ENCODE measurements around the gene LCORL. TPM values are rescaled to one million over a fixed set of nuclear protein-coding genes. Genes with fewer than 3 reads are reported as not detected.
A peak's percentile ranks its signal among the peaks of the same experiment; 100 is the strongest.

The LCORL gene
- total RNA-seq, 4 donors from 2014 or later, result 20.6 to 103 (median 64.1) TPM

DNA sequence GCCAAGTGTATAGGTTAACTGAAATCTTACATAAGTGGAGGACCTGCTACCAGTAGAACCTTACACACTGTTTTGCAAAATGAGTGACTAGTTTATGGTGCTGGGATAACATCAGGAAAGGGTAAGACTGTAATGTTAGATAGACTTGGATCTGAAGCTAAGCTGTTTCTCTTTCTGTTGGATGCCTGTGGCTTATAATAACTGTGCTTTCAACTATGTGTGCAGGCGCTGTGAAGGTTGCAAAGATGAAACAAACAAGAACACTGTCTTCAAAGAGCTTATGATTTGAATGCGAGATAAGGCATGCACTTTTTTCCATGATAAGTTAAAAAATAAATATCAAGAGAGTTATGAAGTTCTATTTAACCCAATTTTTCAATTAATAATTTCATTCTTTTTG lies 34.5 kb upstream of the LCORL start:
- Histone ChIP-seq H3K36me3 (no peaks in the 10 kb centered on the region), H3K27ac (no peak overlapping the region), H3K27me3 (no peaks in the 10 kb centered on the region), H3K9me3 (no peaks in the 10 kb centered on the region), H3K4me3 (no peak overlapping the region), H3K4me1 (peaks cover 0 to 11% (median 0%) of the 10 kb centered on the region in 4 donors)
- DNase-seq, result no peak
- TF ChIP-seq, protein P1, sequence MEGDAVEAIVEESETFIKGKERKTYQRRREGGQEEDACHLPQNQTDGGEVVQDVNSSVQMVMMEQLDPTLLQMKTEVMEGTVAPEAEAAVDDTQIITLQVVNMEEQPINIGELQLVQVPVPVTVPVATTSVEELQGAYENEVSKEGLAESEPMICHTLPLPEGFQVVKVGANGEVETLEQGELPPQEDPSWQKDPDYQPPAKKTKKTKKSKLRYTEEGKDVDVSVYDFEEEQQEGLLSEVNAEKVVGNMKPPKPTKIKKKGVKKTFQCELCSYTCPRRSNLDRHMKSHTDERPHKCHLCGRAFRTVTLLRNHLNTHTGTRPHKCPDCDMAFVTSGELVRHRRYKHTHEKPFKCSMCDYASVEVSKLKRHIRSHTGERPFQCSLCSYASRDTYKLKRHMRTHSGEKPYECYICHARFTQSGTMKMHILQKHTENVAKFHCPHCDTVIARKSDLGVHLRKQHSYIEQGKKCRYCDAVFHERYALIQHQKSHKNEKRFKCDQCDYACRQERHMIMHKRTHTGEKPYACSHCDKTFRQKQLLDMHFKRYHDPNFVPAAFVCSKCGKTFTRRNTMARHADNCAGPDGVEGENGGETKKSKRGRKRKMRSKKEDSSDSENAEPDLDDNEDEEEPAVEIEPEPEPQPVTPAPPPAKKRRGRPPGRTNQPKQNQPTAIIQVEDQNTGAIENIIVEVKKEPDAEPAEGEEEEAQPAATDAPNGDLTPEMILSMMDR (IDR thresholded peaks at IDR 0.05), result no peak
- no peak for TF ChIP-seq POLR2A (IDR thresholded peaks at IDR 0.05)

DNA sequence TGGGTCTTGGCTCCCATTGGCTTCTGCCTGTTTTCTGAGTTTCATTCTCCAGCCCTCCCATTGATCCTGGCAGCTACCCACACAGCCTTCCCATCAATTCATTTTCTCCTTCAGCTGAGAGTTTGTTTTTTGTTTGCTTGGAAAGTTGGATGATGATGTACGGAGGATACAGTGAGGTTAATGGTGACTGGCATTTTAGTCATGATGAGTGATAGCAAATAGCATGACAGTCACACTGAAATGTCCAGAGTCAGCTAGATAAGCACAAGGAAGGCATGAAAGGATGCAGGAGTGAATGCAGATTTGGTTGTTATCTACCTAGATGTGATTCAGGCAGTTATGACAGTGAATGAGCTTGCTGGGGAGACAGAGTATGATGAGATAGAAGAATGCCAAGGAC lies 30.6 kb upstream of the LCORL start:
- no peak for TF ChIP-seq POLR2A (IDR thresholded peaks at IDR 0.05)
- TF ChIP-seq, protein P1 (IDR thresholded peaks at IDR 0.05), result no peak
- Histone ChIP-seq H3K36me3 (no peaks in the 10 kb centered on the region), H3K4me3 (no peak overlapping the region), H3K27ac (no peak overlapping the region), H3K9me3 (no peaks in the 10 kb centered on the region), H3K4me1 (peaks cover 0 to under 1% (median 0%) of the 10 kb centered on the region in 4 donors), H3K27me3 (no peaks in the 10 kb centered on the region)
- no peak for DNase-seq

DNA sequence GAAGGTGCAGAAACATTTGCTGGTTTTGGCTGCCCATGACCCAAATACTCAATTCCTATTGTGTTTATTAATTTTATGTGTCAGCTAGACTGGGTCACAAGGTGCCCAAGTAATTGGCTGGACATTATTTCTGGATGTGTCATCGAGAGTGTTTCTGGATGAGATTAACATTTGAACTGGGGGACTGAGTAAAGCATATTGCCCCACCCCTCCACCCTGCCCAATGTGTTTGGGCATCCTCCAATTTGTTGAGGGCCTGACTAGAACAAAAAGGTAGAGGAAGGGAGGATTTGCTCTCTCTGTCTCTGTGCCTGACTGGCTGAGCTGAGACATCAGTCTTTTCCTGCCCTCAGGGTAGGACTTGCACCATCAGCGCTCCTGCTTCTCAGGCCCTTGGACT lies 29.7 kb upstream of the LCORL start:
- no peaks in the 10 kb centered on the region for H3K9me3 ChIP-seq
- H3K4me3 ChIP-seq, result no peak overlapping the region
- no peak for DNase-seq
- H3K36me3 ChIP-seq, result no peaks in the 10 kb centered on the region
- no peak for TF ChIP-seq POLR2A (IDR thresholded peaks at IDR 0.05)
- TF ChIP-seq, protein P1 (IDR thresholded peaks at IDR 0.05), result no peak
- no peaks in the 10 kb centered on the region for H3K27me3 ChIP-seq
- H3K27ac ChIP-seq, result no peak overlapping the region
- H3K4me1 ChIP-seq, result no peaks in the 10 kb centered on the region

DNA sequence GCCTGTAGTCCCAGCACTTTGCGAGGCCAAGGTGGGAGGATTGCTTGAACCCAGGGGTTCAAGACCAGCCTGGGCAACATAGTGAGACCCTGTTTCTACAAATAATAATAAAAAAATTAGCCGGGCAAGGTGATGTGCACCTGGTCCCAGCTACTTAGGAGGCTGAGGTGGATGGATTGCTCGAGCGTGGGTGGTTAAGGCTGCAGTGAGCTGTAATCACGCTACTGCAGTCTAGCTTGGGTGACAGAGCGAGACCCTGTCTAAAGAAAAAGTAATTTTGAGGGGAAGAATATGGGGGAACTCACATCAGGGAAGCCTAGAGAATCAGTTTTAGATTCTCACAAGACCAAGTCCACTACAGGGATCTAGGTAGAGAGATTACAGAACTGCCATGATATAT lies 28.9 kb upstream of the LCORL start:
- Histone ChIP-seq H3K27me3 (no peaks in the 10 kb centered on the region), H3K36me3 (no peaks in the 10 kb centered on the region), H3K9me3 (no peaks in the 10 kb centered on the region), H3K27ac (no peak overlapping the region), H3K4me3 (no peak overlapping the region), H3K4me1 (no peaks in the 10 kb centered on the region)
- TF ChIP-seq POLR2A (IDR thresholded peaks at IDR 0.05), result no peak
- TF ChIP-seq, protein P1 (IDR thresholded peaks at IDR 0.05), result no peak
- no peak for DNase-seq

DNA sequence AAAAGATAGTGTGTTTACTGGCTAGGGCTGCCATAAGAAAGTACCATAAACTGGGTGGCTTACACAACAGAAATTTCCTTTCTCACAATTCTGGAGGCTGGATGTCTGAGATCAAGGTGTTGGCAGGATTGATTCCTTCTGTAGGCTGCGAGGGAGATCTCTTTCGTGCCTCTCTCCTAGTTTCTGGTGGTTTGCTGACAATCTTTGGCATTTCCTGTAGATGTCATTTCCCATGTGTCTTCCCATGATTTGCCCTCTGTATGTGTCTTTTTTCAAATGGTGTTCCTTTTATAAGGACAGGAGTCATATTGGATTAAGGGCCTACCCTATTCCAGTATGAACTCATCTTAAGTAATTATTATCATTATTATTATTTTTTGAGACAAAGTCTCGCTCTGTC lies 27.9 kb upstream of the LCORL start:
- no peaks in the 10 kb centered on the region for H3K9me3 ChIP-seq
- H3K27me3 ChIP-seq, result no peaks in the 10 kb centered on the region
- TF ChIP-seq, protein P1 (IDR thresholded peaks at IDR 0.05), result no peak
- TF ChIP-seq POLR2A (IDR thresholded peaks at IDR 0.05), result no peak
- no peak overlapping the region for H3K27ac ChIP-seq
- H3K36me3 ChIP-seq, result no peaks in the 10 kb centered on the region
- H3K4me3 ChIP-seq, result no peak overlapping the region
- DNase-seq, result no peak
- no peaks in the 10 kb centered on the region for H3K4me1 ChIP-seq

DNA sequence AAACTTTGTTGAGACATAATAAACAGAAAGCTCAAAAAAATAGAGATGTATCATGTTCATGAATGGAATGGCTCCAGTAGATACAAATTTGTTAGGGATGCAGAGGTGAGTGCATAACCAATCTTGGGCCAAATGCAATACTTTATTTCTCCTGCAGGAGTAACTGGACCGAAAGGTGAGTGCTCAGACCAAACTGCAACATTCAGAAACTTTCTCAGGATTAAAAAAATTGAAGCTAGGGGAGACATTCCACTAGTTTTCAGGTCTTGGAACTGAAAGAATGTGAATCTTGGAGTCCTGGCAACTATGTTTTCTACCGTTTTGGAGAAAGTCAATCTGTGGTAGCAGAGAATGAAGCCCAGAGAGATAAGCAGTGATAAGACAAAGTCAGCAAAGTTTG lies 21.2 kb upstream of the LCORL start:
- TF ChIP-seq, protein P1 (IDR thresholded peaks at IDR 0.05), result peak in 4 of 6 experiments; percentile 14 to 30 (median 17)
- TF ChIP-seq POLR2A (IDR thresholded peaks at IDR 0.05), result no peak
- no peaks in the 10 kb centered on the region for H3K36me3 ChIP-seq
- H3K9me3 ChIP-seq, result no peaks in the 10 kb centered on the region
- no peaks in the 10 kb centered on the region for H3K27me3 ChIP-seq
- H3K4me1 ChIP-seq, result no peaks in the 10 kb centered on the region
- DNase-seq, result no peak
- no peak overlapping the region for H3K27ac ChIP-seq
- H3K4me3 ChIP-seq, result no peak overlapping the region

Data from Peyer's patch (tissue), 4 donors.